ENCODE measurements around the gene PGGHG. TPM values are rescaled to one million over a fixed set of nuclear protein-coding genes. Genes with fewer than 3 reads are reported as not detected.

PGGHG gene
- total RNA-seq, 1 donor from 2014 or later = 13.1 TPM

- H3K4me3 ChIP-seq (ENCODE audit: low read depth, low read length) = no peak overlapping the region
- TF ChIP-seq CTCF (conservative IDR thresholded peaks at IDR 0.05; ENCODE audit: low read depth, low read length) = peak; percentile 70
- DNase-seq (ENCODE audit: low read depth) = no peak
Observed at GRCh38 chr11:250740-251299, 38.1 kb upstream of the PGGHG start.

DNA sequence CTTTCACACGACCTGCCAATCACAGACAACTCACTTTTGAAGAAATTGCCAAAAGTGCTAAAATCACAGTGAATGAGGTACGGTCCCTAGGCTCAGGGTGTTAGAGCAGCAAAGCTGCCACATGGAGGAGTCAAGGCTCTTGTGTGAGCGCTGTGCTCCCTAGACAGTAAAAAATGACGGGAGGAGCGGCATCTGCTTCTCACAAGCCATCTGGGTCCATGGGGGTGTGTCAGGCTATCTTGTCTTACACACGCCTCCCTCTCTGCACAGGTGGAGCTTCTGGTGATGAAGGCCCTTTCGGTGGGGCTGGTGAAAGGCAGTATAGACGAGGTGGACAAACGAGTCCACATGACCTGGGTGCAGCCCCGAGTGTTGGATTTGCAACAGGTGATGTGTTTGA is 37.4 kb upstream of the PGGHG start:
- TF ChIP-seq CTCF (conservative IDR thresholded peaks at IDR 0.05; ENCODE audit: low read depth, low read length) = peak; percentile 6
- no peak for DNase-seq (ENCODE audit: low read depth)
- H3K4me3 ChIP-seq (ENCODE audit: low read depth, low read length) = no peak overlapping the region

DNA sequence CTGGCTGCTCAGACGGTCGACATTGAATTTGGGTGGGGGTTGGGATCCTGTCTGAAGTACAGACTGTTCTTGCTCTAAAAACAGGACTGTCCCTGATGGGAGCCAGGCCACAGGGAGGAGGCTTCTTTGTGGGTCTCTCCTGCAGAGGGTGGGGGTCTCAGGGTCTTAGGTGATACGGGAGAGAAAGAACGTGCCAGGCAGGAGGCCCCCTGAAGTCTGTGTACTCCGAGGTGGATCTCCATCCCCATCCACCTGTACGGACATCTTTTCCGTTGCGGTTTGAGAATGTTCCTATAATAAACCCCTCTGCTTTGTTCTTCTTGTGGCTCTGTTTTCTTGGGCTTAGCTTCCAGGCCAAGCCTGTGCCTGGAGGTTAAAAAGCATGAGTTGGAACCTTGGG is 36.3 kb upstream of the PGGHG start:
- TF ChIP-seq CTCF (conservative IDR thresholded peaks at IDR 0.05; ENCODE audit: low read depth, low read length) = no peak
- DNase-seq (ENCODE audit: low read depth) = no peak
- no peak overlapping the region for H3K4me3 ChIP-seq (ENCODE audit: low read depth, low read length)

DNA sequence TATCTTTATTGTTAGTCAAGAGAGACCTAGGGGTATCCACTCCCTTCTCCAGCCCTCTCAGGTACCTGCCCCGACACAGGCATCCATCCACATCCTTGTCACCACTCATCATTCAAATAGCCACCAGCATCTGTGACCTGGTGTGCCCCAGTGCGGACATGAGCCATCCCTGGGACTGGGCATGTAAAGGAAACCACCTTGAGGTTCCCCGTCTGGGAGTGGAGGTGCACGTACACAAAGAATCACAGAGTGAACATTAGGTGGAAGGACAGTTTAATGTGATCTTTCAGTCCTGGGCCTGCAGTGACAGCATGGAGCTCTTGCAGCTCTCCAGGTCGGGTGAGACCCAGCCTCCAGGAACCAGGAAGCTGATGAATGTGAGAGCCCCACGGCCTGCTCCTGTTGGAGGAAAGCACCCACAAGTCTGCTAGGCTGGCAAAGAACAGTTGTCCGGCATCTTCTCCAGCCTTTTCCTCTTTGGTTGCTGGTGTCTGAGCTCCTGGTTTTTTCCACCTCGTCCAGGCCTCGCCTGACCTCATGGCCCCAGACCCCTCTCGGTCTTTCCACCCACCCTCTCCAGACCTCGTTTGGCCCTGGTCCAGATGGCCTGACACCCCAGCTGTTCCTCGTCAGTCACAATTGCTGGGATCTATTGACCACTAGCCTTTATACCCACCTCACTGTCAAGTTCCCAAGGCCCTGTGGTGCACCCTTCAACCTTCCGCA is 35.6 kb upstream of the PGGHG start:
- DNase-seq (ENCODE audit: low read depth) = no peak
- no peak overlapping the region for H3K4me3 ChIP-seq (ENCODE audit: low read depth, low read length)
- TF ChIP-seq CTCF (conservative IDR thresholded peaks at IDR 0.05; ENCODE audit: low read depth, low read length) = no peak

- H3K4me3 ChIP-seq (ENCODE audit: low read depth, low read length) = no peak overlapping the region
- DNase-seq (ENCODE audit: low read depth) = no peak
- no peak for TF ChIP-seq CTCF (conservative IDR thresholded peaks at IDR 0.05; ENCODE audit: low read depth, low read length)
Observed at GRCh38 chr11:253886-254270, 35.0 kb upstream of the PGGHG start.

- no peak overlapping the region for H3K4me3 ChIP-seq (ENCODE audit: low read depth, low read length)
- no peak for TF ChIP-seq CTCF (conservative IDR thresholded peaks at IDR 0.05; ENCODE audit: low read depth, low read length)
- DNase-seq (ENCODE audit: low read depth) = no peak
Observed at GRCh38 chr11:255176-255575, 33.8 kb upstream of the PGGHG start.

DNA sequence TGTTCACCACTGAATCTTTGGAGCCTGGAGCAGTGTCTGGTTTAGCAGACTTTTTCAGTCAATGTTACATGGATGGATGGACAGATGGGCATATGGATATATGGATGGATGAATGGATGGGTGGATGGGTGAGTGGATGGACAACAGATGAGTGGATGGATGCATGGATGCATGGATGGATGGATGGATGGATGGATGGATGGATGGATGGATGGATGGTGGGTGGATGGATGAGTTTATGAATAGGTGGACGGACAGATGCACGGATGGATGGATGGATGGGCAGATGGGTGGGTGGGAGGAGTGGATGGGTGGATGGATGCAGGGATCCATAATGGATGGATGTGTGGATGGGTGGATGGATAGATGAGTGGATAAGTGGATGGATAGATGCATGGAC is 33.1 kb upstream of the PGGHG start:
- DNase-seq (ENCODE audit: low read depth) = no peak
- no peak for TF ChIP-seq CTCF (conservative IDR thresholded peaks at IDR 0.05; ENCODE audit: low read depth, low read length)
- no peak overlapping the region for H3K4me3 ChIP-seq (ENCODE audit: low read depth, low read length)

Data from epithelial cell of proximal tubule (primary cell).